Gastrocnemius medialis (tissue), 4 donors: Measurements from ENCODE around the gene CPEB1. TPM values are rescaled to one million over a fixed set of nuclear protein-coding genes. Genes with fewer than 3 reads are reported as not detected.

ENCODE experiments used
- ATAC-seq, 2 donors: fragments of 150-250 bp; one replicate each; pipeline ENCODE4 v1.9.1; 2016
- DNase-seq, 2 donors: peaks; one replicate each; pipeline ENCODE4 v3.0.0-alpha.2; 2019
- H3K27ac ChIP-seq, 4 donors: fragments of 200-600 bp; sonication (generic); 1 replicate in 1 of 4; 2 replicates in 3 of 4; pipeline ENCODE4 v1.5.1; 2016 to 2018; ENCODE audit warnings: mild to moderate bottlenecking in 2 of 4, moderate library complexity in 1 of 4
- H3K27me3 ChIP-seq, 3 donors: fragments of 200-600 bp; sonication (generic) in 2 of 3; 1 replicate in 1 of 3; 2 replicates in 2 of 3; pipeline versions ENCODE4 v1.5.1 to v1.6.0; 2016 to 2019; ENCODE audit warnings: mild to moderate bottlenecking in 1 of 3, moderate library complexity in 1 of 3
- H3K36me3 ChIP-seq, 2 donors: fragments of 200-600 bp; sonication (generic) in 1 of 2; one replicate each; pipeline ENCODE4 v1.5.1; 2017 to 2018
- H3K4me1 ChIP-seq, 2 donors: fragments of 200-600 bp; sonication (generic) in 1 of 2; one replicate each; pipeline ENCODE4 v1.5.1; 2016 to 2017; ENCODE audit warnings: mild to moderate bottlenecking in 2 of 2
- H3K4me3 ChIP-seq, 4 donors: fragments of 200-600 bp; sonication (generic) in 3 of 4; 1 replicate in 1 of 4; 2 replicates in 3 of 4; pipeline ENCODE4 v1.5.1; 2016 to 2019; ENCODE audit warnings: mild to moderate bottlenecking in 2 of 4
- H3K9me3 ChIP-seq, 3 donors: fragments of 200-600 bp; sonication (generic) in 2 of 3; 1 replicate in 1 of 3; 2 replicates in 2 of 3; pipeline ENCODE4 v1.5.1; 2016 to 2019
- POLR2A ChIP-seq, 2 donors: fragments of 450-650 bp; IDR thresholded peaks; one replicate each; pipeline ENCODE4 v1.6.1; 2017; ENCODE audit warnings: antibody characterized with exemption in 2 of 2, mild to moderate bottlenecking in 2 of 2, moderate library complexity in 2 of 2
- in situ Hi-C, 4 donors: fragments of 200-750 bp; cut with MboI; loops; one replicate each; pipeline versions ENCODE4 v1.15.0 to v1.8.0; 2017; ENCODE audit warnings: low sequenced_read_pairs in 4 of 4
- intact Hi-C: fragments of 100-400 bp; cut with DNase I; formaldehyde crosslinking; loops from one replicate; pipeline ENCODE4 v1.15.1; 2023; ENCODE audit warnings: low total_unique reads
- total RNA-seq, 4 donors: library from RNA; depleted of rRNA; stranded (reverse); fragments of >200 nt; gene quantifications; one replicate each; pipeline versions ENCODE4 v1.1.0 to v1.2.3, GENCODE V29; 2016
- TF ChIP-seq, protein P1 (sequence below), 5 experiments: fragments of 450-650 bp in 3 of 5; fragments of 200-600 bp in 2 of 5; sonication (generic) in 2 of 5; IDR thresholded peaks in 4 of 5; conservative IDR thresholded peaks in 1 of 5; 1 replicate in 4 of 5; 2 replicates in 1 of 5; pipeline ENCODE4 v1.5.1; 2016 to 2019; ENCODE audit warnings: antibody characterized with exemption in 5 of 5, mild to moderate bottlenecking in 3 of 5, moderate library complexity in 3 of 5

The CPEB1 gene
- total RNA-seq, 4 donors from 2014 or later: 0.69 to 3.9 (median 2.7) TPM

DNA sequence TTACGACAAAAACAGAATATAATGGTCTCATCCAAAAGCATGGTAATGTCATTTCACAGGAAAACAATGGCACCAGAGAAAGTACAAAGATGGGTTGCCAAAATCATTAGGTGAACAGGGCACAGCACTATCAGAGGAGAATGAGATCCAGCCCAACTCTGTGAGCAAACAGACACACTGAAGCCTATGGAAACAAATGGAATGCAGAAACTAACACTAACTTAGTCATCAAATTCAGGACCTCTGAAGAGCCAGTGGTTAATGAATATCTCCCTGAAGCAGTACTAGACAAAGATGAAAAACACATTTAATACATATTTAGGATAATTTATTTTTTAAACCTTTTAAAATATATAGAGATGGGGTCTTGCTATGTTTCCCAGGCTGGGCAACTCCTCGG is 92.3 kb downstream of the CPEB1 start:
- H3K4me3 ChIP-seq: no peak overlapping the region
- TF ChIP-seq POLR2A (IDR thresholded peaks at IDR 0.05): no peak
- TF ChIP-seq, protein P1, sequence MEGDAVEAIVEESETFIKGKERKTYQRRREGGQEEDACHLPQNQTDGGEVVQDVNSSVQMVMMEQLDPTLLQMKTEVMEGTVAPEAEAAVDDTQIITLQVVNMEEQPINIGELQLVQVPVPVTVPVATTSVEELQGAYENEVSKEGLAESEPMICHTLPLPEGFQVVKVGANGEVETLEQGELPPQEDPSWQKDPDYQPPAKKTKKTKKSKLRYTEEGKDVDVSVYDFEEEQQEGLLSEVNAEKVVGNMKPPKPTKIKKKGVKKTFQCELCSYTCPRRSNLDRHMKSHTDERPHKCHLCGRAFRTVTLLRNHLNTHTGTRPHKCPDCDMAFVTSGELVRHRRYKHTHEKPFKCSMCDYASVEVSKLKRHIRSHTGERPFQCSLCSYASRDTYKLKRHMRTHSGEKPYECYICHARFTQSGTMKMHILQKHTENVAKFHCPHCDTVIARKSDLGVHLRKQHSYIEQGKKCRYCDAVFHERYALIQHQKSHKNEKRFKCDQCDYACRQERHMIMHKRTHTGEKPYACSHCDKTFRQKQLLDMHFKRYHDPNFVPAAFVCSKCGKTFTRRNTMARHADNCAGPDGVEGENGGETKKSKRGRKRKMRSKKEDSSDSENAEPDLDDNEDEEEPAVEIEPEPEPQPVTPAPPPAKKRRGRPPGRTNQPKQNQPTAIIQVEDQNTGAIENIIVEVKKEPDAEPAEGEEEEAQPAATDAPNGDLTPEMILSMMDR (IDR thresholded peaks at IDR 0.05 in 4 of 5, conservative IDR thresholded peaks at IDR 0.05 in 1 of 5): no peak

GRCh38 chr15:82554351-82554750 is 92.8 kb downstream of the CPEB1 start:
- intact Hi-C loops (loop anchor here (5.0 kb wide), 1 partner anchor 93 kb away; the partner anchor contains the start of gene CPEB1), in situ Hi-C loops (loop anchor here in 1 of 4 donors (25.0 kb wide), 1 partner anchor 183 kb away; no protein-coding TSS in a partner anchor)
- H3K27me3 ChIP-seq: no peaks in the 10 kb centered on the region
- TF ChIP-seq POLR2A (IDR thresholded peaks at IDR 0.05): no peak
- TF ChIP-seq, protein P1 (IDR thresholded peaks at IDR 0.05 in 4 of 5, conservative IDR thresholded peaks at IDR 0.05 in 1 of 5): no peak
- peak; percentile 82 to 94 for ATAC-seq
- peak overlapping the region; percentile 34 to 81 (median 58) for H3K27ac ChIP-seq
- H3K4me1 ChIP-seq: peaks cover 19 to 34% of the 10 kb centered on the region in 2 donors
- H3K36me3 ChIP-seq: no peaks in the 10 kb centered on the region
- peak in 1 of 2 donors; percentile 33 for DNase-seq
- no peak overlapping the region for H3K4me3 ChIP-seq
- H3K9me3 ChIP-seq: no peaks in the 10 kb centered on the region

More for the DNA sequence above, 92.3 kb downstream of the CPEB1 start:
- H3K27me3 ChIP-seq: no peaks in the 10 kb centered on the region
- in situ Hi-C loops: loop anchor here in 1 of 4 donors (25.0 kb wide), 1 partner anchor 182 kb away; no protein-coding TSS in a partner anchor
- no peak for ATAC-seq
- no peak for DNase-seq
- H3K4me1 ChIP-seq: peaks cover 19 to 34% of the 10 kb centered on the region in 2 donors
- H3K27ac ChIP-seq: peak overlapping the region; percentile 34 to 81 (median 58)
- intact Hi-C loops: loop anchor here (5.0 kb wide), 1 partner anchor 92 kb away; the partner anchor contains the start of gene CPEB1
- no peaks in the 10 kb centered on the region for H3K9me3 ChIP-seq
- no peaks in the 10 kb centered on the region for H3K36me3 ChIP-seq

DNA sequence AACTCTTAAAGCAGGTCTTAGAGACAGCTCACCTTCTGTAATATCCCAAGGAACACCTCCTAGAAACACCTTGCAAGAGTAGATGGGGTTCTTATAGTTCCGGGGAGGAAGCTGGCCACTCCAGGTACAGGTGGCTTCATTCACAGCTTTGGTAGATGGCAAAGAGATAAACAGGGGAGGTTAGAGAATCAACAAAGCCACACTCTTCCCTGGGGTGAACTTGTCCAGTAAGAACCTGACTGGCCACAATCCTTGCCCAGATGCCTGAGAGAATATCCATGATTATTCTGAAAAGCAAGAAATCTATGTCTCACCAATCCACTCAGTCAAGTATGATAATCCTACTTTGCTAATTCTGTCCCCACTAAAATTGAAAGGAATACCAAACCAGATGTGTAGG is 93.3 kb downstream of the CPEB1 start:
- no peak for ATAC-seq
- H3K4me3 ChIP-seq: no peak overlapping the region
- H3K27me3 ChIP-seq: no peaks in the 10 kb centered on the region
- no peaks in the 10 kb centered on the region for H3K9me3 ChIP-seq
- TF ChIP-seq, protein P1 (IDR thresholded peaks at IDR 0.05 in 4 of 5, conservative IDR thresholded peaks at IDR 0.05 in 1 of 5): no peak
- TF ChIP-seq POLR2A (IDR thresholded peaks at IDR 0.05): no peak
- in situ Hi-C loops: loop anchor here in 1 of 4 donors (25.0 kb wide), 1 partner anchor 183 kb away; no protein-coding TSS in a partner anchor
- no peaks in the 10 kb centered on the region for H3K36me3 ChIP-seq
- H3K4me1 ChIP-seq: peaks cover 19 to 34% of the 10 kb centered on the region in 2 donors
- DNase-seq: no peak
- H3K27ac ChIP-seq: peak overlapping the region; percentile 34 to 81 (median 58)
- intact Hi-C loops: loop anchor here (5.0 kb wide), 1 partner anchor 93 kb away; the partner anchor contains the start of gene CPEB1

DNA sequence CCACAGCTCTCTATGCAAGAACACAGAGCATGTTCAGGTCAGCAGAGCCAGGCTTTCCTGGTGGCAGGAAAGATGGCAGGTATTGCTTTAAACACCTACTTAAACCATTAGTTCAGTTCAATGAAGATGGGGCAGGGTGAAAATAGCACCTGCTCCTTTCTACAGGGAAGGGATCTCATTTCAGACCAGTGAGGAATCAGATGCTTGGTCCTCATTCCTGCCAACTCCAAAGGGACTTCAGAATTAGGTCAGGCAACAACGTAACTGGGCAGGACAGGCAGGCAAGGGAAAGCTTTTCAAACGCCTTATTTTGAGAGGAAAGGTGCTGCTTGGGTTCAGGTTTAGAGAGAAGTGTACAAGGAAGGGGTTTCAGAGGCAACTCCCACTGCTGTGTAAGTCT is 94.3 kb downstream of the CPEB1 start:
- no peak overlapping the region for H3K4me3 ChIP-seq
- peak; percentile 95 to 96 for ATAC-seq
- H3K27me3 ChIP-seq: no peaks in the 10 kb centered on the region
- H3K27ac ChIP-seq: peak overlapping the region; percentile 34 to 81 (median 58)
- intact Hi-C loops: loop anchor here (5.0 kb wide), 1 partner anchor 94 kb away; the partner anchor contains the start of gene CPEB1
- H3K4me1 ChIP-seq: peaks cover 19 to 34% of the 10 kb centered on the region in 2 donors
- DNase-seq: peak; percentile 40 to 56
- no peaks in the 10 kb centered on the region for H3K36me3 ChIP-seq
- in situ Hi-C loops: loop anchor here in 1 of 4 donors (25.0 kb wide), 1 partner anchor 184 kb away; no protein-coding TSS in a partner anchor
- H3K9me3 ChIP-seq: no peaks in the 10 kb centered on the region
- TF ChIP-seq, protein P1 (IDR thresholded peaks at IDR 0.05 in 4 of 5, conservative IDR thresholded peaks at IDR 0.05 in 1 of 5): no peak
- no peak for TF ChIP-seq POLR2A (IDR thresholded peaks at IDR 0.05)
